OCI-LY3 (cell line): ENCODE measurements around the gene IFT80.
"Not testable (repeated sequence)": the region's sequence is repeated elsewhere in the genome, so short reads cannot be mapped to it uniquely, and the experiment has no call there.

Source experiments
- H2AFZ ChIP-seq: fragments of 200-600, 300-600 bp; shearing (Covaris generic); 2 replicates; pipeline ENCODE4 v1.6.0; 2014; ENCODE audit warnings: antibody characterized with exemption, low read depth, low read length
- H3K27ac ChIP-seq: fragments of 200-600, 300-600 bp; sonication (generic); 2 replicates; pipeline ENCODE4 v1.5.1; 2014; ENCODE audit warnings: mild to moderate bottlenecking, low read length, moderate library complexity, mixed read lengths
- H3K27me3 ChIP-seq: fragments of 200-600, 300-600 bp; sonication (generic); 2 replicates; pipeline ENCODE4 v1.6.1; 2014; ENCODE audit warnings: low read depth, low read length, mixed read lengths
- H3K36me3 ChIP-seq: fragments of 200-600, 300-600 bp; sonication (generic); replicated peaks from 2 replicates; pipeline ENCODE3; 2014; ENCODE audit warnings: low read depth, low read length, mixed read lengths
- H3K4me1 ChIP-seq: fragments of 300-600, 200-600 bp; sonication (generic); 2 replicates; pipeline ENCODE4 v1.6.1; 2014; ENCODE audit warnings: low read length, mixed read lengths
- H3K4me2 ChIP-seq: fragments of 200-600, 300-600 bp; sonication (generic); 2 replicates; pipeline ENCODE4 v1.6.1; 2014; ENCODE audit warnings: low read length, mixed read lengths
- H3K4me3 ChIP-seq: fragments of 300-600, 200-600 bp; sonication (generic); 2 replicates; pipeline ENCODE4 v1.5.1; 2014; ENCODE audit warnings: antibody characterized with exemption, mild to moderate bottlenecking, low read length, moderate library complexity
- H3K79me2 ChIP-seq: fragments of 300-600, 200-600 bp; shearing (Covaris generic); 2 replicates; pipeline ENCODE4 v1.6.1; 2014; ENCODE audit warnings: mild to moderate bottlenecking, low read length, mixed read lengths
- H3K9ac ChIP-seq: fragments of 300-600, 200-600 bp; shearing (Covaris generic); 2 replicates; pipeline ENCODE4 v1.6.0; 2014; ENCODE audit warnings: mild to moderate bottlenecking, low read length, moderate library complexity
- H3K9me3 ChIP-seq: fragments of 200-600, 300-600 bp; shearing (Covaris generic); 2 replicates; pipeline ENCODE4 v1.6.1; 2014; ENCODE audit warnings: low read length, mixed read lengths; ENCODE audit not compliant: insufficient read depth
- H4K20me1 ChIP-seq: fragments of 200-600, 300-600 bp; sonication (generic); 2 replicates; pipeline ENCODE4 v1.6.1; 2016; ENCODE audit warnings: low read length, mixed read lengths; ENCODE audit not compliant: insufficient read depth
- EZH2phosphoT487 ChIP-seq: fragments of 200-600 bp; shearing (Covaris generic); IDR thresholded peaks from 2 replicates; pipeline ENCODE4 v1.6.1; 2018; ENCODE audit warnings: antibody characterized with exemption, mixed run types, low read depth
- TF ChIP-seq, protein P1 (sequence below): fragments of 200-600, 300-600 bp; sonication (generic); IDR thresholded peaks from 2 replicates; pipeline ENCODE4 v1.5.1; 2014; ENCODE audit warnings: antibody characterized with exemption, low read length, low read depth

The IFT80 gene

DNA sequence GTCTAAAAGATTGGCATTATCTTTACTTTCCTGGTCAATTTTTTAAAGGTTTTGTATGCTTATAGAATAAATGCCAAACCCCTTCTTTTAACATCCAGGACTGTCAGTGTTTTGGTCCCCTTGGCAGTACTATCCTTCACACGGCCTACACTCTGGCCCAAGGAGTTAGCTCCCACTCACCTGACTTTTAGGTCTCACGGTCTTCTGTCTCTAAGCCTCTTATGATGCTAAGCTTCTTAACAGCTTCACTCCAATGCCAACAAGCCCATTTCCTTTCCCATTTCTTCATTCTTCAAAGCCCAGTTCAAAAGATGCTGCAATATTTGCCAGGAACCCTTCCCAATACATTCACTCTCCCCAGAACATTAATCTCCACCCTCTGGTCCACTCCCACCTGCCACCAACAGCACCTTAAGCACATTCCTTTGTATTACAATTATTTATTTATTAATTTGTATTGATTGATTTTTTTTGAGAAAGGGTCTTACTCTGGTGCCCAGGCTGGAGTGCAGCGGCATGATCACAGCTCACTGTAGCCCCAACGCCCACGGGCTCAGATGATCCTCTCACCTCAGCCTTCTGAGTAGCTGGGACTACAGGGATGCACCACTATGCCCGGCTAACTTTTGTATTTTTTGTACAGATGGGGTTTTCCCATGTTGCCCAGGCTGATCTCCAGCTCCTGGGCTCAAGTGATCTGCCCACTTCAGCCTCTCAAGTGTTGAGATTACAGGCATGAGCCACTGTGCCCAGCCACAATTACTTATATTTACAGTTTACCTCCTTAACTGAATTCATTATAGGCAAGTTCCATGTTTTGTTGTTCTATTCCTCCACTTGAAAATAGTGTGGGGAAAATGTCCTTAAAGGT lies 27.8 kb downstream of the IFT80 start:
- H2AFZ ChIP-seq = no peak overlapping the region

GRCh38 chr3:160369784-160370183 lies 29.2 kb downstream of the IFT80 start:
- Histone ChIP-seq H4K20me1 (no peaks in the 10 kb centered on the region), H3K4me2 (no peak overlapping the region), H2AFZ (no peak overlapping the region), H3K4me1 (no peaks in the 10 kb centered on the region), H3K27me3 (no peaks in the 10 kb centered on the region), H3K9ac (no peak overlapping the region), H3K4me3 (no peak overlapping the region), H3K36me3 (peaks cover 5% of the 10 kb centered on the region), H3K27ac (no peak overlapping the region), H3K9me3 (no peaks in the 10 kb centered on the region), H3K79me2 (no peaks in the 10 kb centered on the region)
- TF ChIP-seq, protein P1, sequence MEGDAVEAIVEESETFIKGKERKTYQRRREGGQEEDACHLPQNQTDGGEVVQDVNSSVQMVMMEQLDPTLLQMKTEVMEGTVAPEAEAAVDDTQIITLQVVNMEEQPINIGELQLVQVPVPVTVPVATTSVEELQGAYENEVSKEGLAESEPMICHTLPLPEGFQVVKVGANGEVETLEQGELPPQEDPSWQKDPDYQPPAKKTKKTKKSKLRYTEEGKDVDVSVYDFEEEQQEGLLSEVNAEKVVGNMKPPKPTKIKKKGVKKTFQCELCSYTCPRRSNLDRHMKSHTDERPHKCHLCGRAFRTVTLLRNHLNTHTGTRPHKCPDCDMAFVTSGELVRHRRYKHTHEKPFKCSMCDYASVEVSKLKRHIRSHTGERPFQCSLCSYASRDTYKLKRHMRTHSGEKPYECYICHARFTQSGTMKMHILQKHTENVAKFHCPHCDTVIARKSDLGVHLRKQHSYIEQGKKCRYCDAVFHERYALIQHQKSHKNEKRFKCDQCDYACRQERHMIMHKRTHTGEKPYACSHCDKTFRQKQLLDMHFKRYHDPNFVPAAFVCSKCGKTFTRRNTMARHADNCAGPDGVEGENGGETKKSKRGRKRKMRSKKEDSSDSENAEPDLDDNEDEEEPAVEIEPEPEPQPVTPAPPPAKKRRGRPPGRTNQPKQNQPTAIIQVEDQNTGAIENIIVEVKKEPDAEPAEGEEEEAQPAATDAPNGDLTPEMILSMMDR = no peak
- no peak for TF ChIP-seq EZH2phosphoT487

More for the DNA sequence above, 27.8 kb downstream of the IFT80 start:
- Histone ChIP-seq H3K27me3 (no peaks in the 10 kb centered on the region), H3K9me3 (no peaks in the 10 kb centered on the region), H3K27ac (no peak overlapping the region), H3K79me2 (no peaks in the 10 kb centered on the region), H3K36me3 (peaks cover 5% of the 10 kb centered on the region), H4K20me1 (no peaks in the 10 kb centered on the region), H3K4me3 (no peak overlapping the region), H3K4me2 (no peak overlapping the region), H3K4me1 (no peaks in the 10 kb centered on the region), H3K9ac (no peak overlapping the region)
- TF ChIP-seq, protein P1 = no peak

GRCh38 chr3:160368804-160369203 lies 30.2 kb downstream of the IFT80 start:
- H2AFZ ChIP-seq = no peak overlapping the region
- H3K9ac ChIP-seq = no peak overlapping the region
- H3K79me2 ChIP-seq = no peaks in the 10 kb centered on the region
- TF ChIP-seq EZH2phosphoT487 = no peak
- TF ChIP-seq, protein P1 = no peak
- no peaks in the 10 kb centered on the region for H3K9me3 ChIP-seq
- H3K36me3 ChIP-seq = peaks cover 3% of the 10 kb centered on the region
- no peaks in the 10 kb centered on the region for H4K20me1 ChIP-seq
- H3K4me2 ChIP-seq = no peak overlapping the region
- no peak overlapping the region for H3K27ac ChIP-seq
- H3K4me1 ChIP-seq = no peaks in the 10 kb centered on the region
- H3K4me3 ChIP-seq = no peak overlapping the region
- H3K27me3 ChIP-seq = no peaks in the 10 kb centered on the region

GRCh38 chr3:160365869-160366522 lies 33.0 kb downstream of the IFT80 start:
- Histone ChIP-seq H3K4me2 (no peak overlapping the region), H3K27me3 (no peaks in the 10 kb centered on the region), H3K9ac (no peak overlapping the region), H3K36me3 (peaks cover 3% of the 10 kb centered on the region), H3K79me2 (no peaks in the 10 kb centered on the region), H4K20me1 (no peaks in the 10 kb centered on the region), H3K27ac (no peak overlapping the region), H3K4me1 (no peaks in the 10 kb centered on the region), H2AFZ (no peak overlapping the region), H3K9me3 (no peaks in the 10 kb centered on the region), H3K4me3 (no peak overlapping the region)
- TF ChIP-seq, protein P1 = no peak
- TF ChIP-seq EZH2phosphoT487 = no peak

GRCh38 chr3:160362896-160363295 lies 36.1 kb downstream of the IFT80 start:
- not testable (repeated sequence) for H2AFZ ChIP-seq, H3K4me2 ChIP-seq, H3K9ac ChIP-seq, H3K36me3 ChIP-seq, H4K20me1 ChIP-seq, H3K27ac ChIP-seq, H3K79me2 ChIP-seq, H3K27me3 ChIP-seq, H3K4me1 ChIP-seq, H3K9me3 ChIP-seq, H3K4me3 ChIP-seq
